HL-60 (cell line): ENCODE results near the gene PRKAR1B.

ENCODE experiments used
- GABPA ChIP-seq: IDR thresholded peaks from 2 replicates; pipeline ENCODE4 v1.6.1; 2012; ENCODE audit warnings: low read depth
- POLR2AphosphoS5 ChIP-seq: IDR thresholded peaks from 2 replicates; pipeline ENCODE4 v1.6.1; 2012; ENCODE audit warnings: low read depth
- TF ChIP-seq, protein P1 (sequence below): IDR thresholded peaks from one replicate; pipeline ENCODE4 v1.5.1; 2011; ENCODE audit warnings: low read length, control low read depth, inconsistent platforms; ENCODE audit not compliant: insufficient read depth
- TF ChIP-seq, protein P2 (sequence below): IDR thresholded peaks from 2 replicates; pipeline ENCODE4 v1.6.1; 2012; ENCODE audit warnings: low read depth; ENCODE audit not compliant: insufficient replicate concordance

DNA sequence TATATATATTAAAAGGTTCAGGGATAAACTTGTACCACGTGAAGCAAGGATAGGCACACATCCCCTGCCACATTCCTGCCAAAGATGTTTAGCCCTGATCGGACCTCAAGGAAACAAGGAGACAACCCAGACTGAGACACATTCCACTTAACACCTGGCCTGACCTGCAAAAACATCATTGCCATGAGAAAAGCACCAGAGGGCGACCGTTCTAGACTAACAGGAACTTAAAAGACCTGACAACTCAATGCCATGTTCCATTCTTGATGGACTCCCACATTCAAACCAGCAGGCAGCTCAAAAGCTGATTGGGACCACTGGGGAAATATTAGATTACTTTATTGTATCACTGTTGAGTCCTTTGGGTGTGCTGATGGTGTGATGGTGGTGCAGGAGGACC is 199.4 kb downstream of the PRKAR1B start:
- TF ChIP-seq GABPA (no peak), POLR2AphosphoS5 (no peak)
- TF ChIP-seq, protein P1, sequence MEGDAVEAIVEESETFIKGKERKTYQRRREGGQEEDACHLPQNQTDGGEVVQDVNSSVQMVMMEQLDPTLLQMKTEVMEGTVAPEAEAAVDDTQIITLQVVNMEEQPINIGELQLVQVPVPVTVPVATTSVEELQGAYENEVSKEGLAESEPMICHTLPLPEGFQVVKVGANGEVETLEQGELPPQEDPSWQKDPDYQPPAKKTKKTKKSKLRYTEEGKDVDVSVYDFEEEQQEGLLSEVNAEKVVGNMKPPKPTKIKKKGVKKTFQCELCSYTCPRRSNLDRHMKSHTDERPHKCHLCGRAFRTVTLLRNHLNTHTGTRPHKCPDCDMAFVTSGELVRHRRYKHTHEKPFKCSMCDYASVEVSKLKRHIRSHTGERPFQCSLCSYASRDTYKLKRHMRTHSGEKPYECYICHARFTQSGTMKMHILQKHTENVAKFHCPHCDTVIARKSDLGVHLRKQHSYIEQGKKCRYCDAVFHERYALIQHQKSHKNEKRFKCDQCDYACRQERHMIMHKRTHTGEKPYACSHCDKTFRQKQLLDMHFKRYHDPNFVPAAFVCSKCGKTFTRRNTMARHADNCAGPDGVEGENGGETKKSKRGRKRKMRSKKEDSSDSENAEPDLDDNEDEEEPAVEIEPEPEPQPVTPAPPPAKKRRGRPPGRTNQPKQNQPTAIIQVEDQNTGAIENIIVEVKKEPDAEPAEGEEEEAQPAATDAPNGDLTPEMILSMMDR, result no peak
- TF ChIP-seq, protein P2, sequence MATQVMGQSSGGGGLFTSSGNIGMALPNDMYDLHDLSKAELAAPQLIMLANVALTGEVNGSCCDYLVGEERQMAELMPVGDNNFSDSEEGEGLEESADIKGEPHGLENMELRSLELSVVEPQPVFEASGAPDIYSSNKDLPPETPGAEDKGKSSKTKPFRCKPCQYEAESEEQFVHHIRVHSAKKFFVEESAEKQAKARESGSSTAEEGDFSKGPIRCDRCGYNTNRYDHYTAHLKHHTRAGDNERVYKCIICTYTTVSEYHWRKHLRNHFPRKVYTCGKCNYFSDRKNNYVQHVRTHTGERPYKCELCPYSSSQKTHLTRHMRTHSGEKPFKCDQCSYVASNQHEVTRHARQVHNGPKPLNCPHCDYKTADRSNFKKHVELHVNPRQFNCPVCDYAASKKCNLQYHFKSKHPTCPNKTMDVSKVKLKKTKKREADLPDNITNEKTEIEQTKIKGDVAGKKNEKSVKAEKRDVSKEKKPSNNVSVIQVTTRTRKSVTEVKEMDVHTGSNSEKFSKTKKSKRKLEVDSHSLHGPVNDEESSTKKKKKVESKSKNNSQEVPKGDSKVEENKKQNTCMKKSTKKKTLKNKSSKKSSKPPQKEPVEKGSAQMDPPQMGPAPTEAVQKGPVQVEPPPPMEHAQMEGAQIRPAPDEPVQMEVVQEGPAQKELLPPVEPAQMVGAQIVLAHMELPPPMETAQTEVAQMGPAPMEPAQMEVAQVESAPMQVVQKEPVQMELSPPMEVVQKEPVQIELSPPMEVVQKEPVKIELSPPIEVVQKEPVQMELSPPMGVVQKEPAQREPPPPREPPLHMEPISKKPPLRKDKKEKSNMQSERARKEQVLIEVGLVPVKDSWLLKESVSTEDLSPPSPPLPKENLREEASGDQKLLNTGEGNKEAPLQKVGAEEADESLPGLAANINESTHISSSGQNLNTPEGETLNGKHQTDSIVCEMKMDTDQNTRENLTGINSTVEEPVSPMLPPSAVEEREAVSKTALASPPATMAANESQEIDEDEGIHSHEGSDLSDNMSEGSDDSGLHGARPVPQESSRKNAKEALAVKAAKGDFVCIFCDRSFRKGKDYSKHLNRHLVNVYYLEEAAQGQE, result no peak
